Measurements from ENCODE around the gene MEF2D. TPM values are rescaled to one million over a fixed set of nuclear protein-coding genes. Genes with fewer than 3 reads are reported as not detected.

MEF2D gene
- total RNA-seq, 1 experiment from 2014 or later: 18.7 TPM

GRCh38 chr1:156424806-156425432, 75.7 kb downstream of the MEF2D start:
- H4K20me1 ChIP-seq (ENCODE audit: control insufficient read depth, insufficient read depth, insufficient read length): no peaks in the 10 kb centered on the region
- H2AK5ac ChIP-seq (ENCODE audit: insufficient read length, low read length): no peak overlapping the region
- H3K14ac ChIP-seq (ENCODE audit: insufficient read depth, low read length): no peak overlapping the region
- Mint-ChIP-seq H3K4me3 (no peak overlapping the region), H3K36me3 (ENCODE audit: insufficient read depth in 1 of 3, low read depth in 3 of 3) (no peaks in the 10 kb centered on the region; a peak in 1 of 7 replicates), H3K4me1 (peaks cover 37 to 41% of the 10 kb centered on the region in 2 experiments), H3K27me3 (ENCODE audit: low read depth) (peaks cover 97% of the 10 kb centered on the region), H3K27ac (no peak overlapping the region), H3K9me3 (no peaks in the 10 kb centered on the region; a peak in 1 of 5 replicates)
- no peaks in the 10 kb centered on the region for H3K9me3 ChIP-seq (ENCODE audit: control insufficient read depth, low read depth, low read length)
- no peak overlapping the region for H4K5ac ChIP-seq (ENCODE audit: insufficient read length, low read depth, low read length)
- H3K4ac ChIP-seq (ENCODE audit: low read depth, low read length): no peak overlapping the region
- H3K9ac ChIP-seq (ENCODE audit: extremely low read depth, insufficient read length, low read length): no peak overlapping the region
- H3K79me2 ChIP-seq (ENCODE audit: insufficient read depth, low read length): no peaks in the 10 kb centered on the region
- TF ChIP-seq CTCF (conservative IDR thresholded peaks at IDR 0.05): no peak
- no peak overlapping the region for H2AFZ ChIP-seq (ENCODE audit: low read length)
- no peak overlapping the region for H3T11ph ChIP-seq (ENCODE audit: low read length)
- no peak overlapping the region for H3K27ac ChIP-seq (ENCODE audit: insufficient read length, low read depth, low read length)
- no peak overlapping the region for H3K56ac ChIP-seq (ENCODE audit: insufficient read length, low read depth, low read length)
- H3K23me2 ChIP-seq (ENCODE audit: insufficient read length, low read depth, low read length, poor library complexity, severe bottlenecking): peaks cover 17% of the 10 kb centered on the region
- H2BK20ac ChIP-seq (ENCODE audit: low read depth, low read length, poor library complexity, severe bottlenecking): no peak overlapping the region
- H3K4me1 ChIP-seq (ENCODE audit: insufficient read depth, low read length): no peaks in the 10 kb centered on the region; the same call in 1 of the 2 replicates
- no peak overlapping the region for H3K18ac ChIP-seq (ENCODE audit: insufficient read length, low read depth, low read length)
- no peak overlapping the region for H4K91ac ChIP-seq (ENCODE audit: insufficient read length, low read depth, low read length)
- peaks cover 64% of the 10 kb centered on the region for H3K27me3 ChIP-seq (ENCODE audit: insufficient read depth, low read length)
- no peak for DNase-seq
- no peak overlapping the region for H2BK5ac ChIP-seq (ENCODE audit: insufficient read length, low read length)
- H3K79me1 ChIP-seq (ENCODE audit: insufficient read depth, low read depth, low read length, poor library complexity, severe bottlenecking): no peaks in the 10 kb centered on the region
- no peak overlapping the region for H2BK120ac ChIP-seq (ENCODE audit: low read depth, low read length, poor library complexity, severe bottlenecking)
- H3K23ac ChIP-seq (ENCODE audit: insufficient read length, low read depth, low read length): no peak overlapping the region
- no peak overlapping the region for H3K4me2 ChIP-seq (ENCODE audit: insufficient read depth, insufficient read length, low read length)
- whole genome bisulfite sequencing (ENCODE audit: extremely low coverage, insufficient read length, low lambda C conversion rate): no CpG with 5 or more reads among the region's 10 CpGs
- no peak overlapping the region for H2BK12ac ChIP-seq (ENCODE audit: insufficient read length, low read depth, low read length)
- no peak overlapping the region for H4K8ac ChIP-seq (replicated peaks; ENCODE audit: insufficient read length, low read depth, low read length)
- no peak overlapping the region for H2BK15ac ChIP-seq (ENCODE audit: low read depth, low read length)
